Upper lobe of left lung (tissue), 6 donors: ENCODE data around the gene NKAIN4. TPM values are rescaled to one million over a fixed set of nuclear protein-coding genes. Genes with fewer than 3 reads are reported as not detected.

Experiments
- ATAC-seq, 2 donors: fragments of 200-7000 bp; cut with Tn5 transposase; one replicate each; pipeline ENCODE4 v1.9.1; 2022; ENCODE audit warnings: mild to moderate bottlenecking in 2 of 2, moderate library complexity in 2 of 2; ENCODE audit not compliant: low FRiP score in 2 of 2
- DNase-seq, 2 donors: peaks; one replicate each; pipeline ENCODE4 v3.0.0-alpha.2; 2019 to 2020
- H3K27ac ChIP-seq, 4 donors: fragments of 200-600 bp; sonication (generic); one replicate each; pipeline ENCODE4 v1.5.1; 2016 to 2019
- H3K27me3 ChIP-seq, 4 donors: fragments of 200-600 bp; sonication (generic); one replicate each; pipeline ENCODE4 v1.5.1; 2017 to 2019
- H3K36me3 ChIP-seq, 4 donors: fragments of 200-600 bp; sonication (generic); one replicate each; pipeline ENCODE4 v1.5.1; 2016 to 2019
- H3K4me1 ChIP-seq, 4 donors: fragments of 200-600 bp; sonication (generic); one replicate each; pipeline ENCODE4 v1.5.1; 2018 to 2019
- H3K4me3 ChIP-seq, 4 donors: fragments of 200-600 bp; sonication (generic); one replicate each; pipeline ENCODE4 v1.5.1; 2017 to 2019; ENCODE audit warnings: mild to moderate bottlenecking in 2 of 4, moderate library complexity in 1 of 4
- H3K9me3 ChIP-seq, 4 donors: fragments of 200-600 bp; sonication (generic); one replicate each; pipeline ENCODE4 v1.5.1; 2018 to 2019
- CTCF ChIP-seq, 6 experiments: fragments of 450-650 bp in 4 of 6; fragments of 200-600 bp in 2 of 6; sonication (generic) in 2 of 6; IDR thresholded peaks; one replicate each; pipeline ENCODE4 v1.5.1; 2016 to 2019; ENCODE audit warnings: antibody characterized with exemption in 6 of 6
- EP300 ChIP-seq, 4 donors: sonication (generic); formaldehyde crosslinking; IDR thresholded peaks; one replicate each; pipeline ENCODE4 v1.5.1; 2017; ENCODE audit warnings: antibody characterized with exemption in 4 of 4, control low read depth in 2 of 4
- POLR2A ChIP-seq, 4 donors: fragments of 450-650 bp; IDR thresholded peaks; one replicate each; pipeline ENCODE4 v1.5.1; 2016 to 2017; ENCODE audit warnings: antibody characterized with exemption in 4 of 4, mild to moderate bottlenecking in 2 of 4
- POLR2AphosphoS5 ChIP-seq, 2 donors: sonication (generic); formaldehyde crosslinking; IDR thresholded peaks; one replicate each; pipeline ENCODE4 v1.5.1; 2017; ENCODE audit warnings: antibody characterized with exemption in 2 of 2
- WGBS, 2 donors: methylation state at CpG; one replicate each; pipeline ENCODE4 v1.1.5; 2017 to 2018; 5-methylcytosine and 5-hydroxymethylcytosine counted together
- total RNA-seq, 6 donors: library from RNA; depleted of rRNA in 4 of 6; stranded (reverse); fragments of >200 nt in 4 of 6; gene quantifications; one replicate each; pipeline versions ENCODE4 v1.1.0 to v1.2.1, GENCODE V29; 2016 to 2021
- donor health status: DM: no; HTN: no; CAD: no; lungs with moderate emphysema.
- donor health status: DM: no; HTN: yes; CAD: no; lungs with severe emphysema.

Gene NKAIN4
- total RNA-seq, 6 donors from 2014 or later = 0.17 TPM; not detected in 5

GRCh38 chr20:63228806-63229205 is 25.5 kb downstream of the NKAIN4 start:
- no peak overlapping the region for H3K27ac ChIP-seq
- H3K4me3 ChIP-seq = no peak overlapping the region
- TF ChIP-seq EP300 (IDR thresholded peaks at IDR 0.05) = no peak
- TF ChIP-seq POLR2AphosphoS5 (IDR thresholded peaks at IDR 0.05) = no peak
- no peak for TF ChIP-seq CTCF (IDR thresholded peaks at IDR 0.05)
- TF ChIP-seq POLR2A (IDR thresholded peaks at IDR 0.05) = no peak
- H3K9me3 ChIP-seq = no peaks in the 10 kb centered on the region
- H3K36me3 ChIP-seq = no peaks in the 10 kb centered on the region
- ATAC-seq (no peak), DNase-seq (no peak)
- H3K27me3 ChIP-seq = peaks cover 0 to 10% (median 0%) of the 10 kb centered on the region in 4 donors
- WGBS, 2 donors = 51 to 54% methylated on average over 12 to 13 of the region's 13 CpGs
- peaks cover 0 to 5% (median 0%) of the 10 kb centered on the region in 4 donors for H3K4me1 ChIP-seq

- DNase-seq (no peak), ATAC-seq (no peak)
- Histone ChIP-seq H3K4me3 (no peak overlapping the region), H3K36me3 (no peaks in the 10 kb centered on the region), H3K27ac (no peak overlapping the region), H3K9me3 (no peaks in the 10 kb centered on the region), H3K4me1 (peaks cover 0 to 5% (median 0%) of the 10 kb centered on the region in 4 donors), H3K27me3 (peaks cover 0 to 10% (median 0%) of the 10 kb centered on the region in 4 donors)
- no peak for TF ChIP-seq POLR2AphosphoS5 (IDR thresholded peaks at IDR 0.05)
- TF ChIP-seq CTCF (IDR thresholded peaks at IDR 0.05) = no peak
- TF ChIP-seq EP300 (IDR thresholded peaks at IDR 0.05) = no peak
- no peak for TF ChIP-seq POLR2A (IDR thresholded peaks at IDR 0.05)
- WGBS, 2 donors = 93 to 100% methylated on average over 1 to 5 of the region's 5 CpGs
Observed at GRCh38 chr20:63227260-63227659, 27.0 kb downstream of the NKAIN4 start.

- Histone ChIP-seq H3K36me3 (no peaks in the 10 kb centered on the region), H3K4me3 (no peak overlapping the region), H3K27me3 (peaks cover 0 to 10% (median 0%) of the 10 kb centered on the region in 4 donors), H3K4me1 (peaks cover 0 to 5% (median 0%) of the 10 kb centered on the region in 4 donors), H3K9me3 (no peaks in the 10 kb centered on the region), H3K27ac (no peak overlapping the region)
- DNase-seq = no peak
- 69 to 71% methylated on average over 3 to 17 of the region's 19 CpGs for WGBS, 2 donors
- ATAC-seq = no peak
- TF ChIP-seq POLR2AphosphoS5 (IDR thresholded peaks at IDR 0.05) = no peak
- TF ChIP-seq CTCF (IDR thresholded peaks at IDR 0.05) = no peak
- no peak for TF ChIP-seq EP300 (IDR thresholded peaks at IDR 0.05)
- no peak for TF ChIP-seq POLR2A (IDR thresholded peaks at IDR 0.05)
Observed at GRCh38 chr20:63226042-63226943, 28.0 kb downstream of the NKAIN4 start.

- Histone ChIP-seq H3K4me1 (peaks cover 0 to 5% (median 0%) of the 10 kb centered on the region in 4 donors), H3K4me3 (no peak overlapping the region), H3K27me3 (peaks cover 0 to 7% (median 0%) of the 10 kb centered on the region in 4 donors), H3K36me3 (no peaks in the 10 kb centered on the region), H3K27ac (no peak overlapping the region), H3K9me3 (no peaks in the 10 kb centered on the region)
- no peak for ATAC-seq
- WGBS, 2 donors = 31 to 35% methylated on average over 7 of the region's 7 CpGs
- no peak for DNase-seq
- TF ChIP-seq CTCF (IDR thresholded peaks at IDR 0.05) (no peak), POLR2AphosphoS5 (IDR thresholded peaks at IDR 0.05) (no peak), EP300 (IDR thresholded peaks at IDR 0.05) (no peak), POLR2A (IDR thresholded peaks at IDR 0.05) (no peak)
Observed at GRCh38 chr20:63225082-63225454, 29.2 kb downstream of the NKAIN4 start.
